Measurements from ENCODE around the gene NR6A1.

Gene NR6A1

GRCh38 chr9:124574534-124575375 lies 196.4 kb downstream of the NR6A1 start:
- DNase-seq (ENCODE audit: low read depth): no peak

GRCh38 chr9:124570942-124571666 lies 200.0 kb downstream of the NR6A1 start:
- no peak for DNase-seq (ENCODE audit: low read depth)

GRCh38 chr9:124569942-124570341 lies 201.2 kb downstream of the NR6A1 start:
- DNase-seq (ENCODE audit: low read depth): no peak

GRCh38 chr9:124567362-124567761 lies 203.7 kb downstream of the NR6A1 start:
- no peak for DNase-seq (ENCODE audit: low read depth)

- DNase-seq (ENCODE audit: low read depth): no peak
These were observed 208.8 kb downstream of the NR6A1 start for GRCh38 chr9:124562328-124562727.

GRCh38 chr9:124559871-124560270 lies 211.2 kb downstream of the NR6A1 start:
- no peak for DNase-seq (ENCODE audit: low read depth)

- no peak for DNase-seq (ENCODE audit: low read depth)
These were observed 212.2 kb downstream of the NR6A1 start for GRCh38 chr9:124558777-124559470.

GRCh38 chr9:124557895-124558294 lies 213.2 kb downstream of the NR6A1 start:
- no peak for DNase-seq (ENCODE audit: low read depth)

- DNase-seq (ENCODE audit: low read depth): no peak
These were observed 216.1 kb downstream of the NR6A1 start for GRCh38 chr9:124555043-124555442.

GRCh38 chr9:124553738-124554137 lies 217.4 kb downstream of the NR6A1 start:
- no peak for DNase-seq (ENCODE audit: low read depth)

GRCh38 chr9:124552273-124552605 lies 218.9 kb downstream of the NR6A1 start:
- no peak for DNase-seq (ENCODE audit: low read depth)

GRCh38 chr9:124551472-124552272 lies 219.4 kb downstream of the NR6A1 start:
- no peak for DNase-seq (ENCODE audit: low read depth)

GRCh38 chr9:124550072-124550471 lies 221.0 kb downstream of the NR6A1 start:
- no peak for DNase-seq (ENCODE audit: low read depth)

- no peak for DNase-seq (ENCODE audit: low read depth)
These were observed 222.1 kb downstream of the NR6A1 start for GRCh38 chr9:124549016-124549415.

- DNase-seq (ENCODE audit: low read depth): no peak
These were observed 226.6 kb downstream of the NR6A1 start for GRCh38 chr9:124544535-124544934.

- no peak for DNase-seq (ENCODE audit: low read depth)
These were observed 229.3 kb downstream of the NR6A1 start for GRCh38 chr9:124541824-124542223.

GRCh38 chr9:124537926-124538325 lies 233.2 kb downstream of the NR6A1 start:
- DNase-seq (ENCODE audit: low read depth): no peak

GRCh38 chr9:124535846-124536245 lies 235.3 kb downstream of the NR6A1 start:
- DNase-seq (ENCODE audit: low read depth): no peak

- no peak for DNase-seq (ENCODE audit: low read depth)
These were observed 238.2 kb downstream of the NR6A1 start for GRCh38 chr9:124532897-124533296.

GRCh38 chr9:124531115-124531514 lies 240.0 kb downstream of the NR6A1 start:
- DNase-seq (ENCODE audit: low read depth): no peak

GRCh38 chr9:124530246-124530645 lies 240.9 kb downstream of the NR6A1 start:
- no peak for DNase-seq (ENCODE audit: low read depth)

GRCh38 chr9:124527781-124528180 lies 243.3 kb downstream of the NR6A1 start:
- no peak for DNase-seq (ENCODE audit: low read depth)
